SKM-1 treated with dmso at 0.1 percent for 144 hours (cell line): Measurements from ENCODE around the gene MRPL27.

Experiments
- DNase-seq: peaks from one replicate; lab custom pipeline; 2025; ENCODE audit not compliant: unreplicated experiment; lab: John Stamatoyannopoulos, UW

The MRPL27 gene

DNA sequence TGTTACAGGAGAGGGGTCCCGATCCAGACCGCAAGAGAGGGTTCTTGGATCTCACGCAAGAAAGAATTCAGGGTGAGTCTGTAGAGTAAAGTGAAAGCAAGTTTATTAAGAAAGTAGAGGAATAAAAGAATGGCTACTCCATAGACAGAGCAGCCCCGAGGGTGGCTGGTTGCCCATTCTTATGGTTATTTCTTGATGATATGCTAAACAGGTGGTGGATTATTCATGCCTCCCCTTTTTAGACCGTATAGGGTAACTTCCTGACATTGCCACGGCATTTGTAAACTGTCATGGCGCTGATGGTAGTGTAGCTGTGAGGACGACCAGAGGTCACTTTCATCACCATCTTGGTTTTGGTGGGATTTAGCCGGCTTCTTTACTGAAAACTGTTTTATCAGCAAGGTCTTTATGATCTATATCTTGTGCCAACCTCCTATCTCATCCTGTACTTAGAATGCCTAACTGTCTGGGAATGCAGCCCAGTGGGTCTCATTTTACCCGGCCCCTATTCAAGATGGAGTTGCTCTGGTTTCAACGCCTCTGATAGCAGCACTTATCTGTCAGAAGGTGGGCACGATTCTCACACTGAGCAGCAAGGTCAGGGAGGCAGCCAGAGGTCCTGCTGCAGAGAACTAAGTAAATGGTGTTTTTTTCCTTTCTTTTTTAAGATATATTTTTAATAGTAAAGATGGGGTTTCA lies 53.5 kb downstream of the MRPL27 start:
- DNase-seq = no peak

DNA sequence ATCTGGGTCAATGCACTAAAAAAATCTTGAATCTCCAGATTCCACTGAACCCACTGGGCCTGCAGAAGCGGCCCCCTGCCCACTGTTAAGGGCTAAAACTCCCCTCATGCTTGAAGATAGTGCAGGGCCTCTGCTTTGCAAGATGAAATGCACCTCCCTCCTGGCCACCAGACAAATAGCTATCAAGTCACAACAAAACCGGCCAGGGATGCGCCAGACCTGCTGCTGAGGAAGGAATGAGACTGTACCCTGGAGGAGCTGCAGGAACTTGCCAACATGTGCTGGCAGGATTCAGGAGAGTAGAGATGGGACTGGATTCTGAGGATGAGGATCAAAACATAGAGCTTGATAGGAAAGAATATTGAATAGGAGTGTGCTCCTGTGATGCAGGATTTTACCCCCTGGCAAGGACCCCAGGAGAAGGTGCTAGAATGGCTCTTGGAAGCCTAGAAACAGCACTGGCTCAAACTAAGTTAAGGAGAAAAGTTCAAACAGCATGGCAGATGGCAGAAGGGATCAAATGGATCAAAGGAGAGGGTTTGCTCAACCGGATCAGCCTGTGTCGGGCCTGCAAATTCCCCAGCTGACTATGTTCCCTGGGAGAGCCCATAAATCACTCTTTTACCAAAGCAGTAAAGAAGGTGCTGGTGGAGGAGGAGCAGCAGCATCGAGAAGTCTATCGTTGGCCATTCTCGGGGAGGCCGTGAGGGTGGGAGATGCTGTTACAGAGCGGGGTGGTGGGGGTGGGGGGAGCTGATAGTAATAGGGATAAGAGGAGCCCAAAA lies 54.3 kb downstream of the MRPL27 start:
- no peak for DNase-seq
